HepG2 (cell line): Measurements from ENCODE around the gene PARN. TPM values are rescaled to one million over a fixed set of nuclear protein-coding genes. Genes with fewer than 3 reads are reported as not detected.

Experiments used
- ASH2L ChIP-seq: fragments of 300-600, 200-600 bp; sonication (generic); IDR thresholded peaks from 2 replicates; pipeline ENCODE4 v1.7.0; 2017; ENCODE audit warnings: low read depth, mild to moderate bottlenecking, moderate library complexity, mixed read lengths, low read length; ENCODE audit not compliant: insufficient read length
- ETV5 ChIP-seq: IDR thresholded peaks from 2 replicates; pipeline ENCODE4 v1.6.1; 2018; ENCODE audit warnings: missing biosample characterization, missing genetic modification reagents, inconsistent platforms, borderline replicate concordance
- FOXK1 ChIP-seq: sonication (generic); formaldehyde crosslinking; IDR thresholded peaks from 2 replicates; pipeline ENCODE4 v1.4.0; 2020; ENCODE audit warnings: low read depth, missing genetic modification reagents, borderline replicate concordance
- HMGXB4 ChIP-seq, 2 experiments: sonication (generic) in 1 of 2; formaldehyde crosslinking in 1 of 2; IDR thresholded peaks; 2 replicates each; pipeline versions ENCODE4 v1.4.0 to v1.6.1; 2018 to 2020; ENCODE audit warnings: missing genetic modification reagents in 2 of 2, borderline replicate concordance in 1 of 2, low read depth in 1 of 2, mild to moderate bottlenecking in 1 of 2, missing biosample characterization in 1 of 2
- TMF1 ChIP-seq: sonication (generic); formaldehyde crosslinking; IDR thresholded peaks from 2 replicates; pipeline ENCODE4 v1.8.1; 2022; ENCODE audit warnings: low read depth, missing genetic modification reagents
- ZFP62 ChIP-seq: sonication (generic); formaldehyde crosslinking; IDR thresholded peaks from 2 replicates; pipeline ENCODE4 v1.4.0; 2020; ENCODE audit warnings: missing genetic modification reagents
- ZNF407 ChIP-seq: sonication (generic); formaldehyde crosslinking; IDR thresholded peaks from one replicate; pipeline ENCODE4 v1.5.1; 2020; ENCODE audit warnings: mild to moderate bottlenecking, missing genetic modification reagents; ENCODE audit errors: not compliant biosample characterization
- ZNF503 ChIP-seq: sonication (generic); formaldehyde crosslinking; IDR thresholded peaks from 2 replicates; pipeline ENCODE4 v1.4.0; 2020; ENCODE audit warnings: missing genetic modification reagents
- ZNF609 ChIP-seq: sonication (generic); formaldehyde crosslinking; IDR thresholded peaks from 2 replicates; pipeline ENCODE4 v1.4.0; 2020; ENCODE audit warnings: mild to moderate bottlenecking, missing genetic modification reagents, borderline replicate concordance
- ZSCAN20 ChIP-seq: sonication (generic); formaldehyde crosslinking; IDR thresholded peaks from 2 replicates; pipeline ENCODE4 v1.4.0; 2020; ENCODE audit warnings: missing genetic modification reagents, mild to moderate bottlenecking, borderline replicate concordance
- polyA plus RNA-seq, 8 experiments: library from polyadenylated mRNA; depleted of rRNA in 3 of 8; stranded (reverse) in 7 of 8; unstranded in 1 of 8; fragments of >200 nt; fragmentation: Illumina TruSeq in 4 of 8; extraction: Trizol in 4 of 8; gene quantifications; 2 replicates each; pipeline versions ENCODE4 v1.2.1 to v1.2.3, GENCODE V29; 2011 to 2016; ENCODE audit warnings: low read depth in 4 of 8, missing spikeins in 1 of 8, mixed read lengths in 1 of 8; ENCODE audit not compliant: insufficient read depth in 1 of 8
- total RNA-seq, 5 experiments: library from RNA; depleted of rRNA; stranded (reverse); fragments of >200 nt; fragmentation: Illumina TruSeq; extraction: Trizol; gene quantifications; 2 replicates each; pipeline ENCODE4 v1.2.3, GENCODE V29; 2016; ENCODE audit warnings: low read depth in 1 of 5

PARN gene
- total and polyA plus RNA-seq, 2 of the 13 experiments (the other 11 are each of a cell fraction or from before 2014, with no cell fraction given): 13.3 to 47.6 TPM

- TF ChIP-seq ZNF609 (no peak; the same call in 1 of the 2 replicates), ZNF503 (CRISPR knock-in tag) (peak; percentile 40; the same call in 1 of the 2 replicates), ZNF407 (CRISPR knock-in tag) (no peak), ZSCAN20 (CRISPR knock-in tag) (no peak), ASH2L (peak; percentile 69), TMF1 (CRISPR knock-in tag) (no peak), HMGXB4 (CRISPR knock-in tag; IDR thresholded peaks at IDR 0.05; ENCODE audit: borderline replicate concordance in 1 of 2, low read depth in 1 of 2) (peak; percentile 38 to 89; a peak in 2 of 4 replicates), FOXK1 (peak; percentile 60; the same call in 1 of the 2 replicates), ETV5 (CRISPR knock-in tag) (peak; percentile 44; the same call in 1 of the 2 replicates), ZFP62 (CRISPR knock-in tag) (no peak)
These were observed 100.9 kb downstream of the PARN start (continued) for GRCh38 chr16:14529010-14529669.
